GM08714 (cell line): ENCODE data around the gene ANGEL2.
"Not testable (repeated sequence)": the region's sequence is repeated elsewhere in the genome, so short reads cannot be mapped to it uniquely, and the experiment has no call there.

Source experiments
- H3K4me3 ChIP-seq: fragments of 200-500 bp; sonication (Bioruptor generic); 2 replicates; pipeline ENCODE4 v1.5.1; 2014; ENCODE audit warnings: mild to moderate bottlenecking, low read length, inconsistent platforms
- ZNF274 ChIP-seq: IDR thresholded peaks from 2 replicates; pipeline ENCODE4 v1.6.1; 2012; ENCODE audit warnings: mild to moderate bottlenecking, low read depth, low read length

ANGEL2 gene

DNA sequence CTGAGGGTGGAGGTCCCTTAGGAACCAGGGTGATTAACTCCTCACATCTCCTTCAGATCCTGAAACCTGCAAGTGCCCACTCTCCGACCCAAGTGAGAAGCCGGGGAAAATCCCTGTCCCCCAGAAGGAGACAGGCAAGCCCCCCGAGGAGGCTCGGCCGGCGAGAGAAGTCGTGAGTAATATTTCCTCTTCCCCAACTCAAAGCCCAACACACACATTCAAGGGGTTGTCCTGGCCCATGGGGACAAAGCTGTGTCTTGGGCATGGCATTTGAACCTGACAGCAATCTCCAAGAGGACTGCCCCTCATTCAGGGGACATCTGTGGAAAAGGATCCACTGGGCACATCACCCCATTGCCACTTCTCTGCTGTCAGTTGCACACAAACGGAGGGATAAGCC is 41.8 kb downstream of the ANGEL2 start:
- TF ChIP-seq ZNF274 = no peak
- H3K4me3 ChIP-seq = no peak overlapping the region

DNA sequence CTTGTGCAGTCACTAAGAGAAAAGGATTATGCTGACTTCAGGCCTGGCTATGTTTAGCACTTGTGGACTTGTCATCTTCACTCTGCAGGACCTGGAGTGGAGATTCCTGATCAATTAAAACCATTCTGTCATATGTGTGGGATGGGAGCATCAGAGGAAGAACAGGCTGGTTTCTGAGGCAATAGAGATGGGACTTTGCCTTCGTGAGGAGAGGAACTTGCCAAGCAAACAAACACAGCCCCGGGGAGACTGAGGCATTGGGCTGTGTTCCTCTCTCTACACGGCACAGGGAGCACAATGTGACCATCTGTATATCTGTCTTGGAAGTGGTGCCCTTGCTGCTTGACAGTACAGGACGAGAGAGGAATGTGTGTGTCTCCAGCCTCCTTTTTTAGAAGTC is 42.2 kb downstream of the ANGEL2 start:
- TF ChIP-seq ZNF274 = no peak
- no peak overlapping the region for H3K4me3 ChIP-seq

DNA sequence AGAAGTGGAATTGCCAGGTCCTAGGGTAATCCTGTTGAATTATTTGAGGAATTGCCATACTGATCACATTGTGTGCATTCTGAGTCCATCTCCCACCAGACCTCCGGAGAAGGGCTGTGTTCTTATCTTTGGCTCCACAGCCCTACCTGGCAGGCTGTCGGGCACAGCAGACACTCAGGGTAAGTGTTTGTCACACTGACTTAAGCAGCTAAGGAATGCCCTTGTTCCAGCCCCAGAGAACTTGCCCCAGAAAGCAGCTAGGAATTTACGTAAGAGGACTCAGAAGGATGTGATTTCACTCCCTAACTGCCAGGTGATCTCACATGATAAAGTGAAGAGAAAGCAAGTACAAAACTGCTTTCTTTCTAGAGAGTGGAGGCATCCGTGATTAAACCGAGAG is 44.4 kb downstream of the ANGEL2 start:
- TF ChIP-seq ZNF274 = no peak

DNA sequence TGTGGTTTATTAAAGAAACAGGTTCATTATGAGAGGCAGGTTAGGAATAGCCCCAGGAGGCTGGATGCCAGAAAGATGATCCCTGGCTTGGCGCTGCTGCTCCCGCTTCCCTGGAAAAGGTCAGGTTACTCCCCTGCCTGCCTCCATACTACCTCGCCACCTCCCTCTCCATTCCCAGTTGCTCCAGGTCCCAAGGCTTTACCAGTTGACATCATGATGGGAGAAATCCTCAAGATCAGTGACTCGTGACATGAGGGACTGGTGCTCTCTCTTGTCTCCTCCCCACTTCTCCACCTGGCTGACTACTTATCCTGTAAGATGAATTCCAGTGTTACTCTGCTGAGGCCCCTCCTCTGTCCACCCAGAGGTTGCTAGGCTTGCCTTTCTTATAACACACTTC is 45.6 kb downstream of the ANGEL2 start:
- no peak for TF ChIP-seq ZNF274
- H3K4me3 ChIP-seq = no peak overlapping the region

More for the DNA sequence above, 44.4 kb downstream of the ANGEL2 start:
- no peak overlapping the region for H3K4me3 ChIP-seq

DNA sequence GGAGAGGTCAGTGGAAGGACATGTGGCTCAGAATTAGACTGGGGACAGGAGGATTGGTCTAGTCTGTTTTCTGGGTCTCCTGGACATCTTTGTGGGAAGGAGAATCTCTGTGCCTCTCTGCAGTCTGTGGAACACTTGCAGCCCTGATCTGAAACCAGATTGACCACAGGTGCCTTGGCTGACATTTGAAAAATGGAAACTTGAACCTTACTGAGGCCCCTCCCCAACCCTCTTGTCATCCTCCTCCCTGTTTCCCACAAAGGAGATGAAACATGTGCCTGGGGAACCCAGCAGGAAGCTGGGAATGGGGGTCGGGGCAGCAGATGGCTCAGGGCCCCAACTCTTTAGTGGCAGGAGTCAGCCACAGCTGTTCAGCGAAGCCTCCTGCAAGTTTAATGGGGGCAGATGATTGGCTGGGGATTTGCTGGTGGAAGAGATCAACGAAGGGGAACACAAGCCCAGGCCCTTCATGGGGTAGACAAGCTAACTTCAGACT is 47.3 kb downstream of the ANGEL2 start:
- no peak overlapping the region for H3K4me3 ChIP-seq
- TF ChIP-seq ZNF274 = no peak

DNA sequence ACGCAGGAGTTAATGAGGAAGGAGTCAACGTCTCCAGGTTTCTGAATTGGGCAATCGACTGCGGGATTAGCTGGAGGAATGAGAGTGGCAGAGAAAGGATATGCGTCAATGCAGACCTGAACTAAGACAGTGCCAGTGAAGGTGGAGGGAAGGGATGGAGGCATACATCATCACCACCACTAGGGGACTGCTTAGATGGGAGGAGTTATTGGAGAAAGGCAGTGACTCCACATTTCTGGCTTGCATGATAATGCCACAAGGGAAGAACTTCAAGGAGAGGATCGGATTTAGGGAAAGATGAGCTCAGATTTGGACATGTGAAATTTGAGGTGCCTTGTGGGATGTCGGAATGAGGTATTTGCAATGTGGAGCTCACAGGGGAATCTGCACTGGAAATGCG is 47.9 kb downstream of the ANGEL2 start:
- TF ChIP-seq ZNF274 = no peak
- H3K4me3 ChIP-seq = no peak overlapping the region

DNA sequence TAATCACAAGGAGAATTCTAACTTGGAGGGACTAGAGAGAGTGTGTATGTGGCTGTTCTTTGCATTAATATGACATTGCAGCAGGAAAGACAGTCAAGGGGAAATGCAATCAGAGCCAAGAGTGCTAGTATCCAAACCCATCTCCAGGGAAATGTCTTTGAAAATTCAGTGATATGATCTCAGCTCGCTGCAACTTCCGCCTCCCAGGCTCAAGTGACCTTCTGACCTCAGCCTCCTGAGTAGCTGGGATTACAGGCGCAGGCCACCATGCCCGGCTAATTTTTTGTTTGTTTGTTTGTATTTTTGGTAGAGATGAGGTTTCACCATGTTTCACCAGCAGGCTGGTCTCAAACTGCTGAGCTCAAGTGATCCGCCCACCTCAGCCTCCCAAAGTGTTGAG is 49.1 kb downstream of the ANGEL2 start:
- no peak for TF ChIP-seq ZNF274
- H3K4me3 ChIP-seq = no peak overlapping the region

DNA sequence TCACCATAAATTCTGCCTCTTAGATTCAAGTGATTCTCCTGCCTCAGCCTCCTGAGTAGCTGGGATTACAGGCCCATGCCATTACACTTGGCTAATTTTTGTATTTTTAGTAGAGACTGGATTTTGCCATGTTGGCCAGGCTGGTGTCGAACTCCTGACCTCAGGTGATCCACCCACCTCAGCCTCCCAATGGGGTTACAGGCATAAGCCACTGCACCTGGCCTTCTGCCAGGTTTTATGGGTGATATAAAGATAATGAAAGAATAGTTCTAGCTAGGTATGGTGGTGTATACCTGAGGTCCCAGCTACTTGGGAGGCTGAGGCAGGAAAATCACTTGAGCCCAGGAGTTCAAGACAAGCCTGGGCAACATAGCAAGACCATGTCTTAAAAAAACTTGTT is 50.7 kb downstream of the ANGEL2 start:
- not testable (repeated sequence) for H3K4me3 ChIP-seq

DNA sequence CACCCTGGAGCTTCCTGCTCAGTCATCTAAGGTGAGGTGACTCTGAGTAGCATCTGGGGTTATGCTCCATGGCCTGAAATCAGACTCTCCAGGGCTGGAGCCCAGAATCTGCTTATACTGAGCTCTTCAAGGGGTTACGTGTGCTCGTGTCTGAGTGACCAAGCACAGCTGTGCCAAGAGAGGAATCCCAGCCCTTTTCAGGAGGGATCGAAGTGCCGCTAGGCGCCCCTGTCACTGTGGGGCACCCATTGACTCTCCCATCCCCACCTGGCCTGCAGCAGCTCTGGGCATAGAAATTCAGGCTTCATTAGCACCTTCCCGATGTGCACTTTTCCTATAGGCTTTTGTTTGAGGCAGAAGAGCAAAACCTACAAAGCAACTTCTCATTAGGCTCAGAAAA is 51.6 kb downstream of the ANGEL2 start:
- no peak overlapping the region for H3K4me3 ChIP-seq
- no peak for TF ChIP-seq ZNF274

DNA sequence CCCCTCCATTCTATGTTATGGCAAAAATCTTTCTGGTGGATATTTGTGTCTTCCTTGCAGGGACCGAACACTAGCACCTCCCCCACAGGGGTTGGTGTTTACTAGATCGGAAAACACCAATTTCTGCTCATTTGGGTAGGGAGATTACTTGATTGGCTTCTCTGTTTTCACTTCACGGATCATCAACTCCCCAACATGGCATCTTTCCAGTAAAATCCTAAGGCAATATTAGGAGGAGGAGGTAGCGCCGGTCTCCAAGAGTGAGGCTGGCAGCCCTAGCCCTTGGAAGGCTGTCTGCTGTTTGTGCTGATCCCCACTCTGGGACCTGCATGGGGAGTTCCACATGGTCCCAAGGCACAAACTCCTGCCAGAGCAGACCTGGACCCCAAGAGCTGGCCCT is 53.2 kb downstream of the ANGEL2 start:
- TF ChIP-seq ZNF274 = no peak
- H3K4me3 ChIP-seq = no peak overlapping the region

DNA sequence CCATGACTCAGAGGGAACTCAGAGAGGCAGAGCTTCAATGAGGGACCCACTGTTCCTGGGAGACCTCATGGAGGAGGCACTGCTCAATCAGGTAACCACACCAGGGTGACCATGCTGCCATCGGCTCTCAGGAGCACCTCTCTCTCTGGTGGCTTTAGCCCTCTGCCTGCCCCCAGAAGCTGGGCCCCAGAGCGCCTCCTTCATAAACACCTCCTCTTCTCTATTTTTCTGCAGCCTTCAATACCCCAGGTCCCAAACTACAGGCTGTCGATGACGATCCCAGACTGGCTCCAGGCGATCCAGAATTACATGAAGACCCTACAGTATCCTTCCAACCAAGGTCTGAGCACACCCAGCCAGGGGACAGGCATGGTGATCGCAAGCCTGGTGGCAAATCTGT is 54.7 kb downstream of the ANGEL2 start:
- no peak overlapping the region for H3K4me3 ChIP-seq
- TF ChIP-seq ZNF274 = no peak

DNA sequence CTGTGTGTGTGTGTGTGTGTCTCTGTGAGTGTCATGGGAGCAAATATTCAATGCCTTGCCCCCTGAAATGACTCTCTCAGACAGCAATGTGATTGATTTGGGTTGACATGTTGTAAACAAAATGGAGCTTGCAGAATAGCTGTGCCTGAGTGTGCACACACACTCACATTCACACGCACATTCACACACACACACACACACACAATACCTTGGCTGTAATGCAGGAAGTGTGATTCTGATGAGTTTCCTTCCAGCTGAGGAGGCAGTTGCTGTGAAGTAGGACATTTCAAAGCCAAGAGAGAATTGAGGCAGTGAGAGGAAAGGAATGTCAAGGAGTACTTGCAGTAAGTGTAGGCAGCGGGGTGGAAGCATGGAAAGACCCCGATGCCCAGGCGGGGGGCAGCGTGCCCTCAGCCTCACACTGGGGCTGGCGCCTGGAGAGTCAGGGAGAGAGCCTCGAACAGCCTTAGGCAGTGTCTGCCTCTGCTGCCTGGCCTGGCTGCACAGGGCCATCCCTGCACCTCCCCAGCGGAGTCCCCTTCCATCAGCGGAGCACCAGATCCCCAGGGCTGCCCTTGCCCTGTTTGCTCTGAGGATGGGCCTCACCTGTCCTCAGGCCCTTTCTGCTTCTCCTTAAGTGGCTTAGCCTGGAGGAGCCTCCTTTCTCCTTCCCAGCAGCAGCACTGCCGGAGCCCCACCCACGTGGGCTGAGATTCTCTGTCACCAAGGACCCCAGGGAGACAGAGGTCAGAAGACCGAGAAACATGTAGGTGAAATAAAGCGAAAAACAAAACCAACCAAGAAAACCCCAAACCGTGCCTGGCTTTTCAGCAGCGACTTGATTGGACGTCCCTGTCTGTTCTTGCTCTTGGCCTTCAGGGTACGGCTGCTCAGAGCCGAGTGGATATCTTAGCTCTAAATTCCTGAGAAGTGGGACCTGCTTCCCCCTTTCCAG is 56.1 kb downstream of the ANGEL2 start:
- no peak for TF ChIP-seq ZNF274

DNA sequence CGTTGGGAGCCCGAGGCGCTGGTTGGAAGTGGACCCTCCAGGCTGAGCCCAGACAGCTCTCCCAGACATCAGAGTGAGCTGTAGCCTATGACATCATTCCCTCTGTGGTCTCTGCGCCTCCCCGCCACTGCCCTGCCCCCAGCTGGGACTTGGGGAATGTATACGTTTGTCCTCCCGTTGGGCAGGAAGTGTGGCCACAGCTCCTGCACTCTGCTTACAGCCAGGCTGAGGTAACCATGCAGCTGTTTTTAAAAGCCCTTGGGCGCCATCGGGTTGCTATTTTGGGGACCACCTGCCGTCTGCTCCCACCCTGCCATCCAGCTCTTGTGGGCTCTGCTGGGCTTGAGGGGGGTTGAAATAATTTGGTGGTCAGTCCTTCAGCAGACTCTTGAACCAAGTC is 57.5 kb downstream of the ANGEL2 start:
- H3K4me3 ChIP-seq = no peak overlapping the region
- TF ChIP-seq ZNF274 = no peak

More for the DNA sequence above, 56.1 kb downstream of the ANGEL2 start:
- no peak overlapping the region for H3K4me3 ChIP-seq

DNA sequence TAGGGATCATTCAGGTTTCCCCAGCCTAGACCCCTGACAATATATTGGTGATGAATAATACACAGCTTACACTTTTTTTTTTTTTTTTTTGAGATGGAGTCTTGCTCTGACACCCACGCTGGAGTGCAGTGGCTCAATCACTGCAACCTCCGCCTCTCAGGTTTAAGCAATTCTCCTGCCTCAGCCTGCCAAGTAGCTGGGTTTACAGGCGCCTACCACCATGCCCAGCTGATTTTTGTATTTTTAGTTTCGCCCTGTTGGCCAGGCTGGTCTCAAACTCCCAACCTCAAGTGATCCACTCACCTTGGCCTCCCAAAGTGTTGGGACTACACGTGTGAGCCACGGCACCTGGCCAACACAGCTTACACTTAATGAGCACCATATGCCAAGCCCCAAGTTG is 58.1 kb downstream of the ANGEL2 start:
- no peak for TF ChIP-seq ZNF274
- H3K4me3 ChIP-seq = no peak overlapping the region

DNA sequence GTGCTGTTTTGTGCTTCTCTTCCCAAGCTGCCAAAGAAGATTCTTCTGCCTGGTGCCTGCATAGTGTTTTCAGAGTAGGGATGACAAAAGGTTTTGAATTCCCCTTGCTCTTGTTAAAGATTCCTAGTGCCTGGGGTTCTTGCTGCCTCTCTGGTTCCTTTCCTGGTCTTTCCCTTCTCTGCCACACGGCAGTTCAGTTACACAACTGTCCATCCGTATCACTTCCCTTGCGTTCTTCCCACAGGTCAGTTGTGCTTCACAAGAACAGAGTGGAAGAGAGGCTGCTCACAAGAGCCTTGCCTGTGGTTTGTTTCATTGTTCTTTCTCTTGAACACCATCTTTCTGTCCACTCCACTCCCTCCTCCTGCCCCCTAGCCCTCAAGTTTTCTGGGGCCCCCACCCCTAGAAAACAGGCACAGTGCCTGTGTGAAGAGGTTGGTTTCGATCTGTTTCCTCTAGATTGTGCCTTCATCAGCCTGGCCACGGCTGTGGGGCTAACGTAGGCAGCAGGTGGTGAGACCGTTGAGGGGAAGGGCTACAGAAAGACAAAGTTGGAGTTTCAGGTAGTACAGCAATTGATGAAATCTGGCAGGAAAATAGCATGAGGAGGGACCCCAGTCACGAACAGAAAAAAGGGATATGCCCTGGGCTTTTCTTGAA is 59.6 kb downstream of the ANGEL2 start:
- H3K4me3 ChIP-seq = no peak overlapping the region
- TF ChIP-seq ZNF274 = no peak
